HG02938 (cell line): Measurements from ENCODE around the gene MTMR12.
"Not testable (repeated sequence)": the region's sequence is repeated elsewhere in the genome, so short reads cannot be mapped to it uniquely, and the experiment has no call there.

Experiments
- ATAC-seq: cut with Tn5 transposase; IDR thresholded peaks from one replicate; pipeline ENCODE4 v1.9.1; 2021; ENCODE audit warnings: mild to moderate bottlenecking, moderate library complexity; ENCODE audit not compliant: unreplicated experiment

MTMR12 gene

DNA sequence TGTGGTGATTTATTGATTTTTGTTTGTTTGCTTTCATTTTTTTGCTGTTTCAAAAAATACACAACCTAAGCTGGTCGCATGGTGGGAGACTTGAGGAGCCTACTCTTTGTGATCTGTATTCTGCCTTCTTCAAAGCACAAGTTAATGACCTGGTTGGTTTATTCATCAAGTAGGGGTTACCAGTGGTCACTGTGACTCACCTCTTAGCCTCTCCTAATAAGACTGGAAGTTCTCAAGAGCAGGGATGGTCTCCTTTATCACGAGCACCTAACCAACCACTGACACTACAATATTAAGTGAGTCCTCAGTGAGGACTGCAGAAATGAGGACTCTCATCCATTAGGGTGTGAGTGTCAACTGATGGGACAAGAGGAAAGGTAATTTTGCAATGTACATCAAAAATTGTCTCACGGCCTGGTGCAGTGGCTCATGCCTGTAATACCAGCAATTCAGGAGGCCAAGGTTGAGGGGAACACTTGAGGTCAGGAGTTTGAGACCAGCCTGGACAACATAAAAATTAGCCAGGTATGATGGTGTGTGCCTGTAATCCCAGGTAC lies 13.6 kb upstream of the MTMR12 start:
- ATAC-seq = no peak

DNA sequence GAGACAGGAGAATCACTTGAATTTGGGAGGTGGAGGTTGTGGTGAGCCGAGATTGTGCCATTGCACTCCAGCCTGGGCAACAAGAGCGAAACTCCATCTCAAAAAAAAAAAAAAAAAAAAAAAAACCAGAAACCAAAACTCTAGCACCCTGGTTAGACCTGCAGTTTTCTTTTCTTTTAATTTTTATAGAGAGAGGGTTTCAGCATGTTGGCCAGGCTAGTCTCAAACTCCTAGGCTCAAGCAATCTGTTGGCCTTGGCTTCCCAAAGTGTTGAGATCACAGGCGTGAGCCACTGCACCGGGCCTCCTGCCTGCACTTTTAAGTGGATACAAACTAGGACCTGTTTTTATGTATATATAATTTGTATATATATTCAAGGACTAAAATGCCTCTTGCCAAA lies 12.9 kb upstream of the MTMR12 start:
- ATAC-seq = no peak

DNA sequence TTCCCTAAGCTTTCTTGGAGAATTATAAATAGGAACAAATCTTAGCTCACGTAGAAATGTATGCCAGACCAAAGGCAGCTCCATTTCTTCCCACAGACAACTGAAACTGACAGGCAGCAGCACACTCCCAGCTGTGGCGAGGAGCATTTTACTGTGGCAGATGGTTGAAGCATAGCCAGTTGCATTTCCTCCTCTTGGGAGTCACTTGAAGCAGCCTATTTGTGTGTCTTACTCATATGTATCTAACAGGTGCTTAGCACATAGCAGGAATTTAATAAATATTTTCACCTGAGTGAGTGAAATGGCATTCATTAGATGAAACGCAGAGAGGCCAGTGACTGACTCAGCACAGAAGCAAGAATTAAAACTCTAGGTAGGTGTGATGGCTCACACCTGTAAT lies 12.3 kb upstream of the MTMR12 start:
- ATAC-seq = peak; percentile 51

DNA sequence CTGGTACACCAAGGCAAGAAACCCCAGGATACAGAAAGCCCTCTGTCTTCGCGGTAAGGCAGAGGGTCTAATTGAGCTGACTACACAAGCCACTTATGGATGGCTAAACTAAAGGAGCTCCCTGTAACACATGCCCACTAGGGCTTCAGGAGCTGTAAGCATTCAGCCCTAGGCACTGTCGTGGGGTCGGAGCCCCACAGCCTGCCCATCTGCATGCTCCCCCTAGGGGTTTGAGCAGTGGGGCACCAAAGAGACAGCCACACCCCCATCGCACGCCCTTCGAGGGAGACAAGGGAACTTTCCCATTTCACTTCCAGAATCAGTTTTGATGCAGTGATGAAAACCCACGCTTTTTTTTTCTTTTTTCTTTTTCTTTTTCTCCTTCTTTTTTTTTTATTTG lies 11.0 kb upstream of the MTMR12 start:
- ATAC-seq = no peak

DNA sequence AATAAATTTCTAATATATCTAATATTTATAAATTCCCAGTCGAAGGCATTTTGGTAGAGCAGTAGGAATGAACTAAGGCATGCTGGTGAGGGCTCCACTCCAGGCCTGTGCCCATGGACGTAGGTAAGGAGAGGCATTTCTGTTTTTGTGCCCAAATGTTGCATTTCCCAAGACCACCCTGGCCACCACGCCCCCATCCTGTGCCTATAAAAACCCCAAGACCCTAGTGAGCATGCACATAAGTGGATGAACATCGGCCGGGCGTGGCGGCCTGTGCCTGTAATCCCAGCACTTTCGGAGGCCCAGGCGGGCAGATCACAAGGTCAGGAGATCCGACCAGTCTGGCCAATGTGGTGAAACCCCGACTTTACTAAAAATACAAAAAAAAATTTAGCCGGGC lies 10.1 kb upstream of the MTMR12 start:
- ATAC-seq = no peak

DNA sequence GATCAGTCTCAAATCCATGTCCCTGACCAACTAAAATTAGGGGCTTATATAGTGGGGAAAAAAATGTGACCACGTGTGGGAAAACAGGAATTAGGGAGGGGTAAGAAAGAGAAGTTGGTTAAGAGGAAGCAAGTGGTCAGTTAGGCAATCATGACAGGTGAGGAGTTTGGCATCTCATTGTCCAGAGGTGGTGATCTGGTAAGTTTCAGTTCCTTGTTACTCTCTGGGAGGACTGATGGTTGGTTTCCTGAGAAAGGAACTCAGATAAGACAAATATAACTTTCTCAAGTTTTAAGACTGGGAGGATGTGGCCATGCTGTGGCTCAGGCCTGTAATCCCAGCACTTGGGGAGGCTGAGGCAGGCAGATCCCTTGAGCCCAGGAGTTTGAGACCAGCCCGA lies 9.0 kb upstream of the MTMR12 start:
- not testable (repeated sequence) for ATAC-seq

DNA sequence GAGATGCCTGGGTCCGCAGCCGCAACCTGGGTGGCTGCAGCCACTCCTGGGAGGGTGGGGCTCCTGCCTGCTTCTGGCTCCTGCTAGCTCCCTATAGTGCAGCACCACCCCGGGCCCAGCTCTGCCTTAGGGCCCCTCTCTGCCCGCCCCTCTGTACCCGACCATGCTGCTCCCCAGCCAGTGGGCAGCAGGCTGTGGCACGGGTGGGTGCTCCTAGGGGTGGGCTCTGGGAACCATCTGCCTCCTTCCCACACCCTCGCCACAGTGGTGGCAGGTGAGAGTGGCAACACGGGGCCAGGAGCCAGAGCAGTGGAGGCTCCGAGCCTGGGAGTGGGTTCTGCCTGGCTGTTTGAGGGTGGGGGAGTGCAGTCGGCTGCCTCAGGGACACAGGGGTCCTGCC lies 7.8 kb upstream of the MTMR12 start:
- no peak for ATAC-seq

DNA sequence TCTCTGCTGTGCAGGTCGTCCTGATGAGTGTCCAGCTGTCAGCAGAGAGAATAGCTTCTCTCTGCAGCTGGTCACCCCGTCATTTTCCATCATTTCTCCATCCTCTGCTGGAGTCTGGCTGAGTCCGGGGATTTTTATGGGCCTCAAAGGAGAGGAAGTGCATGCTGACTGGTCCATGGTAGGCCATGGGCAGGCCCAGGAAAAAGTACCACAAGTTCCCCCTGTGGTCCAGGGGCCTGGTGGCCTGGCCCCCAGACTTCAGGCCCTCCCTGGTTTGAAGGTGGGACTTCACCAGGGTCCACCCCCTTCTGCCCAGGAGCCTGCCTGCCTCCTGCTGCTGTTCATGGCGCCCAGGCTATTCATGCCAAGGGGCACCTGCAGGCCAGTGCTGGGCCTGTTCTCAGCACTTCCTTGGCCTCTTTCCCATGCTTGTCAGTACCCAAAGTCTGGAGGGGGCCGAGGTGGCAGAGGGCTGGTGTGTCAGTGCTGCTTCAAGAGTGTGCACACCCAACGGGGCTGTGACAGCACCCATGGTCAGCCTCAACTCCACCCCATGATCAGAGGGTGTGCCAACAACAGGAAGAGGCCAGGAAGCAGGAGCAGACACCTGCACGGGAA lies 7.3 kb upstream of the MTMR12 start:
- no peak for ATAC-seq

DNA sequence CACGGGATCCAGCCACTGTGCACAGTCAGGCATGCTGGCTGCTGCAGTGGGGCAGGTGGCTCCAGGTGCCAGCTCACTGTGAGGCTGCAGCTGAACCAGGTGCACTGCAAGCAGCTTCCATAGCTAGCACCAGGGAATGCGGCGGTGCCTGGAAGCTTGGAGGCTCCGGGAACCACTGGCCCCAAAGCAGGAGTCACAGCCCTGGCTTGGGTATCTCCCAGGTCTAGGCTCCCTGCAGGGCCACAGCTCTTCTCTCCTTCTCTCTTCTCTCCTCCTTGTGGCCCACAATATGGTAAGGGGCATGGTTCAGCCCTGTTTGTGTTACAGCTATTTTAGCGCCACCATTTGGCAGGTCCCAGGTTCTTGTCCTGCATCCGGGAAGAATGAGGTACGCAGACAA lies 6.7 kb upstream of the MTMR12 start:
- ATAC-seq = no peak

DNA sequence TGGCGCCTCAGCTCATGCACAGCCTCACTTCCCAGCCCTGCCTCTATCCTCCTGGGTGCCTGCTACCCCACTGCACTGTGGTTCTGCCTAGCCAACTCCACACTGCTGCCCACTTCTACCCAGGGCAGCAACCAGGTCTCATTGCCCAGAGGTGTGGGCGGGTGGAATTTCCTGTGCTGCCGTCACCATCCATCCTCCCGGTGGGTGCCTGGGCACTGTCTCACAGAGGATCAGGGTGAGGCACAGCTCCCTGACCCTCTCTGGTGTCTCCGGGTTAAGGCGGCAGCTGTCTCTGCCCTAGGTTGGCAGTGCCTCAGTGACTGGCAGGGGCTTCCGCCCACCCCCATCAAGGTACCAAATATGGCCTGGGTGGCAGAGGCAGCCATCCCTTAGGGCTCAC lies 4.3 kb upstream of the MTMR12 start:
- ATAC-seq = no peak

DNA sequence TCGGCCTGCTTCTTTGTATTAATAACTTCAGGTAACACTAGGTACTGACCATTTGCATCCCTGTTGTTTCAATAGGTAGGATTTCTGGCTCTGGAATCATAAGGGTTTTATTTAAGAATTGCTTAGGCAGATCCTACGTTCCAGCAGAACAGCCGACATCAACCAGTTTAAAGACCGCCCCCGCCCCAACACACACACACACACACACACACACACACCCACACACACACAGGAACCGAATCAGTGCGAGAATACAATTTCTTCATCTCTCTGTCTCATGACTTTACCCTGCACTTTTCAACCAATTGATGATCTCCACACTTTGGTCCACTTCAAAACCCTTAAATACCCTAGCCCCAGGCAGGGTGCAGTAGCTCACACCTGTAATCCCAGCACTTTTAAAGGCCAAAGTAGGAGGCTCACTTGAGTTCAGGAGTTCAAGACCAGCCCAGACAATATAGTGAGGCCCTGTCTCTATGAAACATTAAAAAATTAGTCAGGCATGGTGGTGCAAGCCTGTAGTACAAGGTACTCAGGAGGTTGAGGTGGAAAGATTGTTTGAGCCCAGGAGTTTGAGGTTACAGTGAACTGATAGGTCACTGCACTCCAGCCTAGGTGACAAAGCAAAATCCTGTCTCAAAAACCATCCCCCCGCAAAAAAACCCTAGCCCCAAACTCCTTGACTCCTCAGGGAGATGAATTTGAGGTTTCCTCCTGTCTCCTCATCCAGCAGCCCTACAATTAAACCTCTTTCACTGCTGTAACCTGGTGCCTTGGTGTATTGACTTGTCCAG lies 2.7 kb upstream of the MTMR12 start:
- ATAC-seq = no peak

DNA sequence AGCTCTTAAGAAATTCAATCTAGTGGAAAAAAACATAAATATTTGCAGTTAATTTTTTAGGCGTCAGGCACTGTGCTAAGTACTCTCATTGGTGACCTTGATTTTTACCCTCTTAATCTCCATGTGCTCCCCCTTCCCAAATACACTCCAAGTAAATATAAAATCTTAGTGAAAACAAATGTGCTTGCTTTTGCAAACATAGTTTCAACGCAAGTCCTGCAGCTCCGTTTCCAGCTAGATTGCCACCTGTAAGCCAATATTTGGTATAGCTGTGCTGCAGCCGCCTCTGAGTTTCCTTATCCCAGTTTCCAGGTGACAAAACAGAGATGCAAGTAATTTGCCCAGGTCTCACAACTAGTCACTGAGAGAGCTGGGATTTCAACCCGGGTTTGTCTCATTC lies 1.9 kb upstream of the MTMR12 start:
- no peak for ATAC-seq

DNA sequence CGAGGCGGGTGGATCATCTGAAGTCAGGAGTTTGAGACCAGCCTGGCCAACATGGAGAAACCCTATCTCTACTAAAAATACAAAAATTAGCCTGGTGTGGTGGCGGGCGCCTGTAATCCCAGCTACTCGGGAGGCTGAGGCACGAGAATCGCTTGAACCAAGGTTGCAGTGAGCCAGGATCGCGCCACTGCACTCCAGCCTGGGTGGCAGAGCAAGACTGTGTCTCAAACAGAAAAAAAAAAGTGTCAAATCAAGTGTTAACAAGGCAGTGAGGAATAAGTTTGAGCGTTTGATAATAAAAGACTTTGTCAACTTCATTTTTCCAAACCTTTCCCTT lies 1.4 kb upstream of the MTMR12 start:
- ATAC-seq = not testable (repeated sequence)

DNA sequence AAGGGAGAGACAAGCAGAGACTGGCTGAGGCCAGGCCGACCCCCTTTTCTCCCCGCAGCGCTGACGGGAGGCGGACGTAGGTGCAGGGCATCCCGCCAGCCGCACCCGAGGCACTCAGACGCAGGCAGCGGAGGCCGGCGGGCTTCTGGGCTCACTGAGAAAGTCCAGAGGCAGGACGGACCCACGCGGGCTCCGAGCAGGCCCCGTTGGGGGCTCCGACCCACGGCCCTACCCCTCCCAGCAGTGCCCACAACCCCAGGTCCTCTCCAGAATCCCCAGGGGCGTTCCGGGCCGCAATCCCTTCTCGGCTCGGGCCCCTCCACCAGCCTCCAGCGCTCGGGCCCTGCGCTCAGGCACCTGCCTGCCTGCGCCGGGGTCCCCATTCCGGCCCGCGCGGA lies 543 bp downstream of the MTMR12 start:
- ATAC-seq = peak; percentile 19

DNA sequence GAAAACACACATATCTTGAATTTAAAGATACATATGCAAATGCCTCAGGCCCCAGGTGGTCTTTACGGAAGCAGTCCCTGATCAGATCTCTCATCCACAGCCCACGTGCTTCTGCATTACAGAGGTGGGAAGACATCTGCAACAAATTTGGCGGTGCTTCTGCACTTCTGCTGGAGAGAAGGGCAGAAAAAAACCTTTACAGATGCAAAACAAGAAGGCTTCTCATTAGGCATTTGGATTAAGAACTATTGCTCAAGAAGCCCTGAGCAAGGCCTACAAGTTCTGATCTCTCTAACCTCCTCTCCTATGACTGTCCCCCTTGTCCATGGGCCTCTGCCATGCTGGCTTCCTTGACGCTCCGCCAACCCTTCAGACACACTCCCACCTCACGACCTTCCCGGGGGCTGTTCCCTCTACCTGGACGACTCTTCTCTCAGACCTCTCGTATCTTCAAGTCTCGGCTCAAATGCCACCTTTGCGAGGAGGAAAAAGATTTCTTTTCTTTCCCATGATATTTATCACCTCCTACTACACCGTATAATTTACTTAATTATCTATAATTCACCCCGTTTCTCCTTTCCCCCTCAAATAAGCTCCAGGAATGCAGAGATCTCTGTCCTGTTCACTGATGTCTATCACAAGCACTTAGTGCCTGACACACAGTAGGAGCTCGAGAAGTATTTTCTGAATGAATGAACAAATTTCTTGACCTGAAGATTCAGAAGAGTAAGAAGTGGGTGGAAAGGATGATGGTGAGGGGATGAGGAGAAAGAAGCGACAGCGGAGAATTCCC lies 1.1 kb downstream of the MTMR12 start:
- no peak for ATAC-seq

DNA sequence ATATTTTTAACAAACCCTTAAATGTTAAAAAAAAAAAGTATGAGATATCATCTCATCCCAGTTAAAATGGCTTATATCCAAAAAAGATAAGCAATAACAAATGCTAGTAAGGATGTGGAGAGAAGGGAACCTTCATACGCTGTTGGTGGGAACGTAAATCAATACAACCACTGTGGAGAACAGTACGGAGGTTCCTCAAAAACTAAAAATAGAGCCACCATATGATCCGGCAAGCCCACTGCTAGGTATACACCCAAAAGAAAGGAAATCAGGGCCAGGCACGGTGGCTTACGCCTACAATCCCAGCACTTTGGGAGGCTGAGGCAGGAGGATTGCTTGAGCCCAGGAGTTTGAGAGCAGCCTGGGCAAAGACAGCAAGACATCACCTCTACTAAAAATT lies 3.0 kb downstream of the MTMR12 start:
- ATAC-seq = no peak

DNA sequence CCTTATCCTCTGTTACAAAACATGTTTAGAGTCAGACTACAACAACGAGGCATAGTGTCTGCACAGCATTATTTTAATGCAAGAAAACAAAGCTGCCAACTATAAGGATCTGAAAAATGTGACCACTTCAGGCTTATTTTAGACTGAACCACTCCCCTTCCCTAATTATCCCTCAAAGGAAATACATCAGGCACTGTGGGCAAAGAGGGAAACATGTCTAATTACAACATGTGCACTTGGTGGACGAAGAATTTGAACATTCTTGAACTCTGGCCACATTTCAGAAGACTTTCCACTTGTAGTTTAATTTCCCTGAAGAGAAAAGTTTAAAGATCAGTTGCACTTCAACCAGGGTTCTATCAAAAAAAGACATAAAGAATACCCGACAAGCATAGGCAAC lies 3.8 kb downstream of the MTMR12 start:
- ATAC-seq = no peak

DNA sequence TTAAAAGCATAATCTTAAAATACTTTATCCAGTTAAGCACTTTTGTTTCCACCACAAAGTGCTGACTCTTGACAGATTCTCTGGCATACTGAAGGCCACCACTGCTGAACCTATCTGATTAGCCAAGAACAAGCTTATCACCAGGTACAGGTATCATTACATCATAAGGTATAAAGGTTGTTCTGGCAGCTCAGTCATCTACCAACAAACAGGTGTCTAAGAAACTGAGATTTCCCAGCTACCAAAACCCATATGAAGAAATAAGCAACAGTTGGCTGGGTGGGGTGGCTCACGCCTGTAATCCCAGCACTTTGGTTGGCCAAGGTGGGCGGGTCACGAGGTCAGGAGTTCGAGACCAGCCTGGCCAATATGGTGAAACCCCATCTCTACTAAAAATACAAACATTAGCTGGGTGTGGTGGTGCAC lies 5.0 kb downstream of the MTMR12 start:
- no peak for ATAC-seq

DNA sequence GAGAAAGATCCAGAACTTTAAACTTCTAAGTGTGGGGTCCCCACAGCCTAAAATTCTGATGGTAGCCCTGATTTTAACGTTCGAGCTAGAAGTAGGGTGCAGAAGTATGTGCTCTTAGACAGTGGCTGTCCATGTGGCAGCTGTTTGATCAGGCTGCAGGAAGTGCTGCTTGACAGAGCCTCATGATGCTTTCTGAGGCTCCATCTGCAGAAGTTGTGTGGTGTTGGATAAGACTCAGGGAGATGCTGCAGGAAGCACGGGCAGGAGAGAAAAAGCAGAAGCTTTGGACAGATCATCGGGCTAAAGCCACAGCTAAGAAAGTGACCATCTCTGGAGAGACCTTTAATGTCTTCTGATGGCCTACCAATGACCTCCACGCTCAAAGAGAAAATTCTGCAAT lies 8.1 kb downstream of the MTMR12 start:
- no peak for ATAC-seq

DNA sequence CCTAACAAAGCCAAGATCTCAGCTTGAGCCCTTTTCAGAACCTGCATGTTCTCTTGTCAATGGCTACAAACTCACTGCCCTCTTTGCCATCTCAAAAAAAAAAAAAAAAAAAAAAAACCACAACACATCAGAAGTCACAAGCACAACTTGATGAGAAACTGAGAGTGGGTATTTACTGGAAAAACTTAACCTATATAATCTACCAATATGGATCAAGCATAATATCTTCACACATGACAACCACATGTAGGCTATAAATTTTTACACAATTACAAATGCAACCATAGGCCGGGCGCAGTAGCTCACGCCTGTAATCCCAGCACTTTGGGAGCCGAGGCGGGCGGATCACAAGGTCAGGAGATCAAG lies 9.0 kb downstream of the MTMR12 start:
- no peak for ATAC-seq

DNA sequence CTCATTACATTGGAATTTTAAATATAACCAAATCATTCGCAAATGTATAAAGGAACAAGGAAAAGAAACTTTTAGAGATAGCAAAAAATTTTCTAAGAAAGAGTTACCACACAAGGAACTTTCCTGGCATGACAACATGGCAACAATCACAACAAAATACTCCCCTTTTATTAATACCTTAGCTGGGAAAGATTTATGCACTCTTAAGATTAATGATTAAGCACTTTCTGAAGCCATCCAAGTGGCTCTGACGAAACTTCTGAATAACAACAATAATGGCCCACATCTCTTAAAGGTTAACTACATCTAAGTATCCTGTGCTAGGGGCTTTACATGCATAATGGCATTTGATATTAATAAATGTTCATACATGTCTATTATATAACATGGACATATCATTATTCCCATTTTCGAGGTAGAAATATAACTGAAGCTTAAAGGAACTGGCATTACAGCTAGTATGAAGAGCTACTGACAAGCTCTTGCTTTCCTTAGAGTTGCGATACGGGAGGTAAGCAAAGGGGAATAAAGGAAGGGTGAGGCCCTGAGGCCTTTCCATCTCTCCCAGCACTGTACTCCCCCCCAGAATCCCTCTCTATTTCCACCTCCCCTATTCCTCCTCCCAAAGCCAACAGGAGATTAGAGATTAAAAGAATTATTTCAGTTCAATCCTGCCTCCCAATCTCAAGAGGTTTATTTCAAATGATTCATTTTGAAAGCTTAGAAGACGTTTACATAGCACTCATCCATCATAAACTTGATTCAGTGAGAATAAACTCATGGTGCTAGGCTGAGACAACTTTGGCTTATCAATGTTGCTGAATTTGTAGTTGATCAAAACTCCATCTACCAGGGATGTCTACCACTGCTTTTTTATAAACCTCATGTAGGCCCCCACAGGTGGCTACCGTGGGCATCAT lies 9.6 kb downstream of the MTMR12 start:
- ATAC-seq = no peak
